HepG2 (cell line): ENCODE measurements around the gene ZSCAN4. TPM values are rescaled to one million over a fixed set of nuclear protein-coding genes. Genes with fewer than 3 reads are reported as not detected.

ENCODE experiments used
- GATA4 ChIP-seq: sonication (generic); IDR thresholded peaks from 2 replicates; pipeline ENCODE4 v1.6.1; 2016; ENCODE audit warnings: antibody characterized with exemption, low read depth, borderline replicate concordance
- KMT2A ChIP-seq: sonication (generic); formaldehyde crosslinking; IDR thresholded peaks from 2 replicates; pipeline ENCODE4 v1.4.0; 2020; ENCODE audit warnings: missing genetic modification reagents
- MEF2D ChIP-seq: sonication (generic); formaldehyde crosslinking; IDR thresholded peaks from 2 replicates; pipeline ENCODE4 v1.5.1; 2020; ENCODE audit warnings: mild to moderate bottlenecking, missing genetic modification reagents
- REL ChIP-seq: sonication (generic); formaldehyde crosslinking; conservative IDR thresholded peaks from 2 replicates; pipeline ENCODE4 v1.8.0; 2022; ENCODE audit warnings: mild to moderate bottlenecking, missing genetic modification reagents, moderate library complexity
- SP4 ChIP-seq: sonication (generic); formaldehyde crosslinking; IDR thresholded peaks from 2 replicates; pipeline ENCODE4 v1.8.1; 2023; ENCODE audit warnings: mild to moderate bottlenecking, missing genetic modification reagents
- ZFAT ChIP-seq: sonication (generic); formaldehyde crosslinking; conservative IDR thresholded peaks from 2 replicates; pipeline ENCODE4 v1.8.1; 2023; ENCODE audit warnings: missing genetic modification reagents, inconsistent platforms
- ZMAT3 ChIP-seq: sonication (generic); formaldehyde crosslinking; conservative IDR thresholded peaks from 2 replicates; pipeline ENCODE4 v1.7.0; 2021; ENCODE audit warnings: missing genetic modification reagents
- ZNF546 ChIP-seq: sonication (generic); formaldehyde crosslinking; conservative IDR thresholded peaks from 2 replicates; pipeline ENCODE4 v1.8.1; 2023; ENCODE audit warnings: mild to moderate bottlenecking, missing genetic modification reagents
- ZNF703 ChIP-seq: sonication (generic); formaldehyde crosslinking; IDR thresholded peaks from 2 replicates; pipeline ENCODE4 v1.5.1; 2020; ENCODE audit warnings: missing genetic modification reagents, mild to moderate bottlenecking, moderate library complexity, borderline replicate concordance
- ZNF775 ChIP-seq: sonication (generic); formaldehyde crosslinking; IDR thresholded peaks from 2 replicates; pipeline ENCODE4 v1.4.0; 2020; ENCODE audit warnings: missing genetic modification reagents, mild to moderate bottlenecking, moderate library complexity, borderline replicate concordance
- polyA plus RNA-seq, 8 experiments: library from polyadenylated mRNA; depleted of rRNA in 3 of 8; stranded (reverse) in 7 of 8; unstranded in 1 of 8; fragments of >200 nt; fragmentation: Illumina TruSeq in 4 of 8; extraction: Trizol in 4 of 8; gene quantifications; 2 replicates each; pipeline versions ENCODE4 v1.2.1 to v1.2.3, GENCODE V29; 2011 to 2016; ENCODE audit warnings: low read depth in 4 of 8, missing spikeins in 1 of 8, mixed read lengths in 1 of 8; ENCODE audit not compliant: insufficient read depth in 1 of 8
- total RNA-seq, 5 experiments: library from RNA; depleted of rRNA; stranded (reverse); fragments of >200 nt; fragmentation: Illumina TruSeq; extraction: Trizol; gene quantifications; 2 replicates each; pipeline ENCODE4 v1.2.3, GENCODE V29; 2016; ENCODE audit warnings: low read depth in 1 of 5
- TF ChIP-seq, protein P1 (sequence below): sonication (generic); formaldehyde crosslinking; IDR thresholded peaks from 2 replicates; pipeline ENCODE4 v1.4.0; 2020; ENCODE audit warnings: missing genetic modification reagents, borderline replicate concordance
- TF ChIP-seq, protein P2 (sequence below): IDR thresholded peaks from 2 replicates; pipeline ENCODE4 v1.6.1; 2016; ENCODE audit warnings: low read depth, missing genetic modification reagents, missing compliant biosample characterization
- TF ChIP-seq, protein P3 (sequence below): sonication (generic); formaldehyde crosslinking; IDR thresholded peaks from 2 replicates; pipeline ENCODE4 v1.4.0; 2020; ENCODE audit warnings: missing genetic modification reagents
- TF ChIP-seq, protein P4 (sequence below): sonication (generic); formaldehyde crosslinking; IDR thresholded peaks from 2 replicates; pipeline ENCODE4 v1.4.0; 2020; ENCODE audit warnings: mild to moderate bottlenecking, missing genetic modification reagents

The ZSCAN4 gene
- total and polyA plus RNA-seq, 2 of the 13 experiments (the other 11 are each of a cell fraction or from before 2014, with no cell fraction given) = 0.60 to 0.73 TPM

DNA sequence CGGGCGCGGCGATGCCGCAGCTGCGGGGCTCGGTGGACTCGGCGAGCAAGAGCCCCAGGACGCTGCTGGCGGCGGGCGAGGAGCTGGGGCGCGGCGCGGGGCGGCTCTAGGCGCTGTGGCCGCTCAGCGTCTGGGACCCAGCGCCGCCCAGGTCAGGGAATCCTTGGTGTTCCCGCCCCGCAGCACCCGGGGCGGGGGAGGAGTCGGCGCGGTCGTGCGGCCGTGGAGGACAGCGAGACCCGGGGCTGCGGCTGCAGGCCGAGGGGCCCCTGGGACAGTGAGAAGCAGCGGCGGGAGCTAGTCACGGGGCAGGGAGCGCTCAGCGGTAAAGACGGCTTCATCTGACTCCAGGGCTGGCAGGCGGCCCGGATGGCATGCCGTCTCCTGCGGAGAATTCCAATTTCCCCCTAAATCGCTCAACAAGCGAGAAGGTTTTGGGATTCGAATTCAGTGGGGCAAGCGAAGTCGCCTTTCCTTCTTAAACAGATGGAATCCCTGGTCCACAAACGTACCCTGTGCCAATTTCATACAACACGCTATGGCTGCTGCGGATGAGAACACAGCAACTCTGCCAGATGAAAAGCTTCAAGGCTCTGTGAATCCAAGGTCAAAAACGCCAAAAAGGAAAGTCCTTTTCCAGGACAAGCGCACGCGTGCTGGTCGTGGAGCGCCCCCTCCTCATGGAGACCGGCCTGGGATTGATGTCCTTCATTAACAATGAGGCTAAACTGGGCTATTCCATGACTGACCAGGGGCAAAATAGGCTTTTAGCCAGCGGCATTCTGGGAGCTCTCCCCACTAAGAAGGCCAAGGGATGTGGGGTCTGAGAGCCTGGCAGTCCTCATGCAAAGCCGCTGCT lies 4.2 kb upstream of the ZSCAN4 start (continued):
- no peak for TF ChIP-seq ZFAT (CRISPR knock-in tag)
- no peak for TF ChIP-seq REL (CRISPR knock-in tag)
- no peak for TF ChIP-seq ZNF775 (CRISPR knock-in tag)
- TF ChIP-seq ZMAT3 (CRISPR knock-in tag) = 0 out of 2 replicates have a peak, but pooled peaks have one; percentile 66
- TF ChIP-seq, protein P1, sequence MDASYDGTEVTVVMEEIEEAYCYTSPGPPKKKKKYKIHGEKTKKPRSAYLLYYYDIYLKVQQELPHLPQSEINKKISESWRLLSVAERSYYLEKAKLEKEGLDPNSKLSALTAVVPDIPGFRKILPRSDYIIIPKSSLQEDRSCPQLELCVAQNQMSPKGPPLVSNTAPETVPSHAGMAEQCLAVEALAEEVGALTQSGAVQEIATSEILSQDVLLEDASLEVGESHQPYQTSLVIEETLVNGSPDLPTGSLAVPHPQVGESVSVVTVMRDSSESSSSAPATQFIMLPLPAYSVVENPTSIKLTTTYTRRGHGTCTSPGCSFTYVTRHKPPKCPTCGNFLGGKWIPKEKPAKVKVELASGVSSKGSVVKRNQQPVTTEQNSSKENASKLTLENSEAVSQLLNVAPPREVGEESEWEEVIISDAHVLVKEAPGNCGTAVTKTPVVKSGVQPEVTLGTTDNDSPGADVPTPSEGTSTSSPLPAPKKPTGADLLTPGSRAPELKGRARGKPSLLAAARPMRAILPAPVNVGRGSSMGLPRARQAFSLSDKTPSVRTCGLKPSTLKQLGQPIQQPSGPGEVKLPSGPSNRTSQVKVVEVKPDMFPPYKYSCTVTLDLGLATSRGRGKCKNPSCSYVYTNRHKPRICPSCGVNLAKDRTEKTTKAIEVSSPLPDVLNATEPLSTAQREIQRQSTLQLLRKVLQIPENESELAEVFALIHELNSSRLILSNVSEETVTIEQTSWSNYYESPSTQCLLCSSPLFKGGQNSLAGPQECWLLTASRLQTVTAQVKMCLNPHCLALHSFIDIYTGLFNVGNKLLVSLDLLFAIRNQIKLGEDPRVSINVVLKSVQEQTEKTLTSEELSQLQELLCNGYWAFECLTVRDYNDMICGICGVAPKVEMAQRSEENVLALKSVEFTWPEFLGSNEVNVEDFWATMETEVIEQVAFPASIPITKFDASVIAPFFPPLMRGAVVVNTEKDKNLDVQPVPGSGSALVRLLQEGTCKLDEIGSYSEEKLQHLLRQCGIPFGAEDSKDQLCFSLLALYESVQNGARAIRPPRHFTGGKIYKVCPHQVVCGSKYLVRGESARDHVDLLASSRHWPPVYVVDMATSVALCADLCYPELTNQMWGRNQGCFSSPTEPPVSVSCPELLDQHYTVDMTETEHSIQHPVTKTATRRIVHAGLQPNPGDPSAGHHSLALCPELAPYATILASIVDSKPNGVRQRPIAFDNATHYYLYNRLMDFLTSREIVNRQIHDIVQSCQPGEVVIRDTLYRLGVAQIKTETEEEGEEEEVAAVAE (CRISPR knock-in tag) = peak; percentile 14; the same call in 1 of the 2 replicates
- TF ChIP-seq KMT2A (CRISPR knock-in tag) = peak; percentile 70
- TF ChIP-seq ZNF546 (CRISPR knock-in tag) = no peak
- TF ChIP-seq GATA4 = 0 out of 2 replicates have a peak, but pooled peaks have one; percentile 32
- TF ChIP-seq ZNF703 = no peak
- no peak; the same call in 1 of the 2 replicates for TF ChIP-seq SP4
- TF ChIP-seq, protein P2, sequence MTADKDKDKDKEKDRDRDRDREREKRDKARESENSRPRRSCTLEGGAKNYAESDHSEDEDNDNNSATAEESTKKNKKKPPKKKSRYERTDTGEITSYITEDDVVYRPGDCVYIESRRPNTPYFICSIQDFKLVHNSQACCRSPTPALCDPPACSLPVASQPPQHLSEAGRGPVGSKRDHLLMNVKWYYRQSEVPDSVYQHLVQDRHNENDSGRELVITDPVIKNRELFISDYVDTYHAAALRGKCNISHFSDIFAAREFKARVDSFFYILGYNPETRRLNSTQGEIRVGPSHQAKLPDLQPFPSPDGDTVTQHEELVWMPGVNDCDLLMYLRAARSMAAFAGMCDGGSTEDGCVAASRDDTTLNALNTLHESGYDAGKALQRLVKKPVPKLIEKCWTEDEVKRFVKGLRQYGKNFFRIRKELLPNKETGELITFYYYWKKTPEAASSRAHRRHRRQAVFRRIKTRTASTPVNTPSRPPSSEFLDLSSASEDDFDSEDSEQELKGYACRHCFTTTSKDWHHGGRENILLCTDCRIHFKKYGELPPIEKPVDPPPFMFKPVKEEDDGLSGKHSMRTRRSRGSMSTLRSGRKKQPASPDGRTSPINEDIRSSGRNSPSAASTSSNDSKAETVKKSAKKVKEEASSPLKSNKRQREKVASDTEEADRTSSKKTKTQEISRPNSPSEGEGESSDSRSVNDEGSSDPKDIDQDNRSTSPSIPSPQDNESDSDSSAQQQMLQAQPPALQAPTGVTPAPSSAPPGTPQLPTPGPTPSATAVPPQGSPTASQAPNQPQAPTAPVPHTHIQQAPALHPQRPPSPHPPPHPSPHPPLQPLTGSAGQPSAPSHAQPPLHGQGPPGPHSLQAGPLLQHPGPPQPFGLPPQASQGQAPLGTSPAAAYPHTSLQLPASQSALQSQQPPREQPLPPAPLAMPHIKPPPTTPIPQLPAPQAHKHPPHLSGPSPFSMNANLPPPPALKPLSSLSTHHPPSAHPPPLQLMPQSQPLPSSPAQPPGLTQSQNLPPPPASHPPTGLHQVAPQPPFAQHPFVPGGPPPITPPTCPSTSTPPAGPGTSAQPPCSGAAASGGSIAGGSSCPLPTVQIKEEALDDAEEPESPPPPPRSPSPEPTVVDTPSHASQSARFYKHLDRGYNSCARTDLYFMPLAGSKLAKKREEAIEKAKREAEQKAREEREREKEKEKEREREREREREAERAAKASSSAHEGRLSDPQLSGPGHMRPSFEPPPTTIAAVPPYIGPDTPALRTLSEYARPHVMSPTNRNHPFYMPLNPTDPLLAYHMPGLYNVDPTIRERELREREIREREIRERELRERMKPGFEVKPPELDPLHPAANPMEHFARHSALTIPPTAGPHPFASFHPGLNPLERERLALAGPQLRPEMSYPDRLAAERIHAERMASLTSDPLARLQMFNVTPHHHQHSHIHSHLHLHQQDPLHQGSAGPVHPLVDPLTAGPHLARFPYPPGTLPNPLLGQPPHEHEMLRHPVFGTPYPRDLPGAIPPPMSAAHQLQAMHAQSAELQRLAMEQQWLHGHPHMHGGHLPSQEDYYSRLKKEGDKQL (CRISPR knock-in tag) = no peak
- TF ChIP-seq, protein P3, sequence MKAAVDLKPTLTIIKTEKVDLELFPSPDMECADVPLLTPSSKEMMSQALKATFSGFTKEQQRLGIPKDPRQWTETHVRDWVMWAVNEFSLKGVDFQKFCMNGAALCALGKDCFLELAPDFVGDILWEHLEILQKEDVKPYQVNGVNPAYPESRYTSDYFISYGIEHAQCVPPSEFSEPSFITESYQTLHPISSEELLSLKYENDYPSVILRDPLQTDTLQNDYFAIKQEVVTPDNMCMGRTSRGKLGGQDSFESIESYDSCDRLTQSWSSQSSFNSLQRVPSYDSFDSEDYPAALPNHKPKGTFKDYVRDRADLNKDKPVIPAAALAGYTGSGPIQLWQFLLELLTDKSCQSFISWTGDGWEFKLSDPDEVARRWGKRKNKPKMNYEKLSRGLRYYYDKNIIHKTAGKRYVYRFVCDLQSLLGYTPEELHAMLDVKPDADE (CRISPR knock-in tag) = 0 out of 2 replicates have a peak, but pooled peaks have one; percentile 42
- no peak for TF ChIP-seq MEF2D (CRISPR knock-in tag)
- TF ChIP-seq, protein P4, sequence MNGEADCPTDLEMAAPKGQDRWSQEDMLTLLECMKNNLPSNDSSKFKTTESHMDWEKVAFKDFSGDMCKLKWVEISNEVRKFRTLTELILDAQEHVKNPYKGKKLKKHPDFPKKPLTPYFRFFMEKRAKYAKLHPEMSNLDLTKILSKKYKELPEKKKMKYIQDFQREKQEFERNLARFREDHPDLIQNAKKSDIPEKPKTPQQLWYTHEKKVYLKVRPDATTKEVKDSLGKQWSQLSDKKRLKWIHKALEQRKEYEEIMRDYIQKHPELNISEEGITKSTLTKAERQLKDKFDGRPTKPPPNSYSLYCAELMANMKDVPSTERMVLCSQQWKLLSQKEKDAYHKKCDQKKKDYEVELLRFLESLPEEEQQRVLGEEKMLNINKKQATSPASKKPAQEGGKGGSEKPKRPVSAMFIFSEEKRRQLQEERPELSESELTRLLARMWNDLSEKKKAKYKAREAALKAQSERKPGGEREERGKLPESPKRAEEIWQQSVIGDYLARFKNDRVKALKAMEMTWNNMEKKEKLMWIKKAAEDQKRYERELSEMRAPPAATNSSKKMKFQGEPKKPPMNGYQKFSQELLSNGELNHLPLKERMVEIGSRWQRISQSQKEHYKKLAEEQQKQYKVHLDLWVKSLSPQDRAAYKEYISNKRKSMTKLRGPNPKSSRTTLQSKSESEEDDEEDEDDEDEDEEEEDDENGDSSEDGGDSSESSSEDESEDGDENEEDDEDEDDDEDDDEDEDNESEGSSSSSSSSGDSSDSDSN (CRISPR knock-in tag) = peak; percentile 93
